H9 (cell line): ENCODE results near the gene PNPLA7. TPM values are rescaled to one million over a fixed set of nuclear protein-coding genes. Genes with fewer than 3 reads are reported as not detected.
"Not testable (repeated sequence)": the region's sequence is repeated elsewhere in the genome, so short reads cannot be mapped to it uniquely, and the experiment has no call there.

Experiments used
- DNase-seq: peaks from one replicate; pipeline ENCODE4 v3.0.0-alpha.2; 2017
- H2AFZ ChIP-seq: one replicate; pipeline ENCODE4 v1.6.1; 2013; ENCODE audit warnings: mild to moderate bottlenecking, low read length, control low read depth, moderate library complexity
- H2AK5ac ChIP-seq: 2 replicates; pipeline ENCODE4 v1.6.1; 2013; ENCODE audit warnings: low read length, control low read depth, mixed read lengths; ENCODE audit not compliant: insufficient read length
- H2BK120ac ChIP-seq: one replicate; pipeline ENCODE4 v1.6.1; 2013; ENCODE audit warnings: low read depth, mild to moderate bottlenecking, low read length, control low read depth, inconsistent platforms; ENCODE audit not compliant: poor library complexity, severe bottlenecking
- H2BK12ac ChIP-seq: 2 replicates; pipeline ENCODE4 v1.6.1; 2013; ENCODE audit warnings: low read length, control low read depth, mixed read lengths, low read depth; ENCODE audit not compliant: insufficient read length
- H2BK15ac ChIP-seq: 2 replicates; pipeline ENCODE4 v1.6.1; 2013; ENCODE audit warnings: low read depth, low read length, control low read depth
- H2BK20ac ChIP-seq: one replicate; pipeline ENCODE4 v1.6.1; 2013; ENCODE audit warnings: low read depth, mild to moderate bottlenecking, low read length, control low read depth, inconsistent platforms; ENCODE audit not compliant: poor library complexity, severe bottlenecking
- H2BK5ac ChIP-seq: 2 replicates; pipeline ENCODE4 v1.6.1; 2013; ENCODE audit warnings: low read length, control low read depth, mixed read lengths; ENCODE audit not compliant: insufficient read length
- H3K14ac ChIP-seq: 2 replicates; pipeline ENCODE4 v1.6.1; 2013; ENCODE audit warnings: low read length, control low read depth; ENCODE audit not compliant: insufficient read depth
- H3K18ac ChIP-seq: 2 replicates; pipeline ENCODE4 v1.6.1; 2013; ENCODE audit warnings: low read depth, mild to moderate bottlenecking, mixed read lengths, low read length, control low read depth; ENCODE audit not compliant: insufficient read length
- H3K23ac ChIP-seq: 2 replicates; pipeline ENCODE4 v1.6.1; 2013; ENCODE audit warnings: low read length, control low read depth, mixed read lengths, low read depth; ENCODE audit not compliant: insufficient read length
- H3K23me2 ChIP-seq: 2 replicates; pipeline ENCODE4 v1.6.1; 2013; ENCODE audit warnings: low read depth, mild to moderate bottlenecking, mixed read lengths, low read length, control low read depth; ENCODE audit not compliant: insufficient read length, poor library complexity, severe bottlenecking
- H3K27ac ChIP-seq: 2 replicates; pipeline ENCODE4 v1.5.1; 2013; ENCODE audit warnings: low read length, control low read depth, mixed read lengths, low read depth; ENCODE audit not compliant: insufficient read length
- H3K27me3 ChIP-seq: 2 replicates; pipeline ENCODE4 v1.6.1; 2013; ENCODE audit warnings: low read length, control low read depth, inconsistent platforms; ENCODE audit not compliant: insufficient read depth
- H3K4ac ChIP-seq: 2 replicates; pipeline ENCODE4 v1.6.1; 2013; ENCODE audit warnings: low read depth, mild to moderate bottlenecking, control low read depth, inconsistent platforms, low read length, moderate library complexity
- H3K4me1 ChIP-seq: 2 replicates; pipeline ENCODE4 v1.6.1; 2013; ENCODE audit warnings: low read length, control low read depth, inconsistent platforms; ENCODE audit not compliant: insufficient read depth
- H3K4me2 ChIP-seq: 2 replicates; pipeline ENCODE4 v1.6.1; 2013; ENCODE audit warnings: low read length, control low read depth, mixed read lengths; ENCODE audit not compliant: insufficient read length, insufficient read depth
- H3K56ac ChIP-seq: 2 replicates; pipeline ENCODE4 v1.6.1; 2013; ENCODE audit warnings: low read depth, mild to moderate bottlenecking, mixed read lengths, low read length, control low read depth; ENCODE audit not compliant: insufficient read length
- H3K79me1 ChIP-seq: 2 replicates; pipeline ENCODE4 v1.6.1; 2013; ENCODE audit warnings: low read depth, mild to moderate bottlenecking, moderate library complexity, low read length, control low read depth, inconsistent platforms; ENCODE audit not compliant: insufficient read depth, poor library complexity, severe bottlenecking
- H3K79me2 ChIP-seq: 2 replicates; pipeline ENCODE4 v1.6.1; 2013; ENCODE audit warnings: low read length, control low read depth, inconsistent platforms; ENCODE audit not compliant: insufficient read depth
- H3K9ac ChIP-seq: 2 replicates; pipeline ENCODE4 v1.6.1; 2013; ENCODE audit warnings: low read length, control low read depth, mixed read lengths; ENCODE audit not compliant: insufficient read length; ENCODE audit errors: extremely low read depth
- H3K9me3 ChIP-seq: one replicate; pipeline ENCODE4 v1.6.1; 2013; ENCODE audit warnings: low read depth, low read length, inconsistent platforms; ENCODE audit not compliant: control insufficient read depth
- H3T11ph ChIP-seq: one replicate; pipeline ENCODE4 v1.6.1; 2013; ENCODE audit warnings: mild to moderate bottlenecking, low read length, control low read depth, inconsistent platforms
- H4K20me1 ChIP-seq: one replicate; pipeline ENCODE4 v1.6.1; 2013; ENCODE audit not compliant: control insufficient read depth, insufficient read length, insufficient read depth
- H4K5ac ChIP-seq: 2 replicates; pipeline ENCODE4 v1.6.1; 2013; ENCODE audit warnings: low read depth, mild to moderate bottlenecking, mixed read lengths, low read length, control low read depth; ENCODE audit not compliant: insufficient read length
- H4K8ac ChIP-seq: replicated peaks from 2 replicates; pipeline ENCODE4 v1.6.1; 2013; ENCODE audit warnings: low read length, control low read depth, mixed read lengths, low read depth; ENCODE audit not compliant: insufficient read length
- H4K91ac ChIP-seq: 2 replicates; pipeline ENCODE4 v1.6.1; 2013; ENCODE audit warnings: low read depth, mild to moderate bottlenecking, moderate library complexity, mixed read lengths, low read length, control low read depth; ENCODE audit not compliant: insufficient read length
- H3K27ac Mint-ChIP-seq, 3 experiments: 2 replicates in 2 of 3; 3 replicates in 1 of 3; pipeline ENCODE4 v1.8.0; 2020 to 2021; ENCODE audit warnings: mixed read lengths in 3 of 3, mild to moderate bottlenecking in 1 of 3, moderate library complexity in 1 of 3
- H3K27me3 Mint-ChIP-seq: 2 replicates; pipeline ENCODE4 v1.8.0; 2021; ENCODE audit warnings: low read depth, mild to moderate bottlenecking, moderate library complexity, mixed read lengths
- H3K36me3 Mint-ChIP-seq, 3 experiments: 2 replicates in 2 of 3; 3 replicates in 1 of 3; pipeline ENCODE4 v1.8.0; 2020 to 2021; ENCODE audit warnings: low read depth in 3 of 3, mixed read lengths in 3 of 3; ENCODE audit not compliant: insufficient read depth in 1 of 3
- H3K4me1 Mint-ChIP-seq, 2 experiments: 2 replicates each; pipeline ENCODE4 v1.8.0; 2020; ENCODE audit warnings: mixed read lengths in 2 of 2
- H3K4me3 Mint-ChIP-seq, 2 experiments: 2 replicates in 1 of 2; 3 replicates in 1 of 2; pipeline ENCODE4 v1.8.0; 2020 to 2021; ENCODE audit warnings: mild to moderate bottlenecking in 2 of 2, mixed read lengths in 2 of 2, moderate library complexity in 1 of 2
- H3K9me3 Mint-ChIP-seq, 2 experiments: 2 replicates in 1 of 2; 3 replicates in 1 of 2; pipeline ENCODE4 v1.8.0; 2020; ENCODE audit warnings: mild to moderate bottlenecking in 2 of 2, mixed read lengths in 2 of 2, moderate library complexity in 1 of 2
- CTCF ChIP-seq: fragments of 200-600 bp; sonication (generic); conservative IDR thresholded peaks from 3 replicates; pipeline ENCODE4 v1.8.0; 2021; ENCODE audit warnings: antibody characterized with exemption, mild to moderate bottlenecking
- WGBS: extraction: QIAGEN DNeasy Blood & Tissue Kit; methylation state at CpG from one replicate; pipeline ENCODE4 v1.1.7; 2013; ENCODE audit warnings: missing lambda C conversion rate, low lambda C conversion rate, mixed read lengths; ENCODE audit not compliant: insufficient read length; ENCODE audit errors: extremely low coverage; 5-methylcytosine and 5-hydroxymethylcytosine counted together
- total RNA-seq: library from RNA; stranded (reverse); gene quantifications from 2 replicates; pipeline ENCODE4 v1.2.1, GENCODE V29; 2021

PNPLA7 gene
- total RNA-seq, 1 experiment from 2014 or later = 1.8 TPM

GRCh38 chr9:137467161-137467581 is 83.0 kb downstream of the PNPLA7 start:
- H3K4me3 Mint-ChIP-seq = no peak overlapping the region

GRCh38 chr9:137466389-137467085 is 83.7 kb downstream of the PNPLA7 start:
- H2BK15ac ChIP-seq, H3K4me1 ChIP-seq, H3K4me3 Mint-ChIP-seq, H3K23me2 ChIP-seq, DNase-seq, H3K56ac ChIP-seq, H3K27ac Mint-ChIP-seq, H2BK12ac ChIP-seq, H3K79me1 ChIP-seq, H4K8ac ChIP-seq, H2BK5ac ChIP-seq, H3K9me3 Mint-ChIP-seq, H2BK120ac ChIP-seq, H3K23ac ChIP-seq, H3K9me3 ChIP-seq, H3K27ac ChIP-seq, H2AK5ac ChIP-seq, H2AFZ ChIP-seq, H3K4me2 ChIP-seq, H3K4ac ChIP-seq, H4K20me1 ChIP-seq, H3K36me3 Mint-ChIP-seq, H4K91ac ChIP-seq, H3K27me3 ChIP-seq, H2BK20ac ChIP-seq, H3T11ph ChIP-seq, H3K9ac ChIP-seq, H3K79me2 ChIP-seq, H3K4me1 Mint-ChIP-seq, H4K5ac ChIP-seq, H3K18ac ChIP-seq, H3K14ac ChIP-seq: not testable (repeated sequence)
- H3K27me3 Mint-ChIP-seq = peaks cover 23% of the 10 kb centered on the region
- no CpG with 5 or more reads among the region's 35 CpGs for WGBS

More at GRCh38 chr9:137467161-137467581, 83.0 kb downstream of the PNPLA7 start:
- Histone ChIP-seq H3K4me2 (no peak overlapping the region), H3K23ac (no peak overlapping the region), H2BK12ac (no peak overlapping the region), H3K4ac (no peak overlapping the region), H3T11ph (no peak overlapping the region), H3K56ac (no peak overlapping the region), H2BK20ac (no peak overlapping the region), H3K4me1 (no peaks in the 10 kb centered on the region), H3K14ac (no peak overlapping the region), H2AK5ac (no peak overlapping the region), H4K8ac (no peak overlapping the region), H3K9ac (no peak overlapping the region), H3K79me2 (no peaks in the 10 kb centered on the region), H3K27me3 (no peaks in the 10 kb centered on the region; the same call in 1 of the 2 replicates), H3K79me1 (no peaks in the 10 kb centered on the region), H2AFZ (no peak overlapping the region), H2BK120ac (no peak overlapping the region), H4K20me1 (no peaks in the 10 kb centered on the region), H2BK15ac (no peak overlapping the region), H4K5ac (no peak overlapping the region), H3K23me2 (peaks cover under 1% of the 10 kb centered on the region), H4K91ac (no peak overlapping the region), H3K27ac (no peak overlapping the region), H2BK5ac (no peak overlapping the region), H3K9me3 (no peaks in the 10 kb centered on the region), H3K18ac (no peak overlapping the region)
- no peaks in the 10 kb centered on the region for H3K9me3 Mint-ChIP-seq
- TF ChIP-seq CTCF = no peak
- DNase-seq = no peak
- H3K27me3 Mint-ChIP-seq = peaks cover 19% of the 10 kb centered on the region
- H3K27ac Mint-ChIP-seq = no peak overlapping the region
- WGBS = no CpG with 5 or more reads among the region's 16 CpGs
- H3K4me1 Mint-ChIP-seq = no peaks in the 10 kb centered on the region
- no peaks in the 10 kb centered on the region for H3K36me3 Mint-ChIP-seq
